ENCODE results near the gene CHMP4B.

GRCh38 chr20:33816191-33816590 is 5.0 kb downstream of the CHMP4B start:
- no peak for TF ChIP-seq CHD2 (IDR thresholded peaks at IDR 0.05; ENCODE audit: low read length, partially characterized antibody)
- TF ChIP-seq MAFK (IDR thresholded peaks at IDR 0.05; ENCODE audit: partially characterized antibody) = no peak
- TF ChIP-seq CTCF (IDR thresholded peaks at IDR 0.05) = no peak
